ENCODE results near the gene TAT.

TAT gene

GRCh38 chr16:71557954-71558582, 18.8 kb downstream of the TAT start:
- Histone ChIP-seq H3K27ac (ENCODE audit: extremely low read depth, low read depth, low read length) (no peak overlapping the region), H3K4me1 (ENCODE audit: control insufficient read depth, insufficient read depth, low read length) (no peaks in the 10 kb centered on the region), H3K9me3 (ENCODE audit: control insufficient read depth, insufficient read depth, low read depth, low read length) (no peaks in the 10 kb centered on the region), H3K36me3 (ENCODE audit: control insufficient read depth in 2 of 2, insufficient read depth in 1 of 2, low read length in 2 of 2) (no peaks in the 10 kb centered on the region), H3K4me3 (ENCODE audit: low read depth, low read length) (no peak overlapping the region)
- ChIA-PET POLR2A (no interaction called here), CTCF (interaction anchor here (0.6 kb wide), 1 partner anchor 141 kb away, joined by 5 read pairs; no protein-coding TSS in a partner anchor)
- no peak for TF ChIP-seq PATZ1 (tag by site-specific recombination; IDR thresholded peaks at IDR 0.05)
- TF ChIP-seq ZNF473 (tag by site-specific recombination; IDR thresholded peaks at IDR 0.05) = no peak
- no peak for TF ChIP-seq ZNF600 (tag by site-specific recombination; IDR thresholded peaks at IDR 0.05)
- no peak for TF ChIP-seq ZNF362 (tag by site-specific recombination; IDR thresholded peaks at IDR 0.05)
- TF ChIP-seq ZNF423 (tag by site-specific recombination; IDR thresholded peaks at IDR 0.05) = no peak
- TF ChIP-seq ZNF654 (tag by site-specific recombination; IDR thresholded peaks at IDR 0.05; ENCODE audit: low read depth) = no peak
- TF ChIP-seq ZNF561 (tag by site-specific recombination; IDR thresholded peaks at IDR 0.05; ENCODE audit: borderline replicate concordance) = no peak
- no peak for TF ChIP-seq ZNF112 (tag by site-specific recombination; IDR thresholded peaks at IDR 0.05)
- TF ChIP-seq ZNF239 (tag by site-specific recombination; IDR thresholded peaks at IDR 0.05) = no peak
- no peak for TF ChIP-seq ZNF785 (tag by site-specific recombination; IDR thresholded peaks at IDR 0.05)
- no peak for TF ChIP-seq ZNF223 (tag by site-specific recombination; IDR thresholded peaks at IDR 0.05)
- TF ChIP-seq ZSCAN16 (tag by site-specific recombination; IDR thresholded peaks at IDR 0.05) = no peak
- no peak for TF ChIP-seq ZSCAN30 (tag by site-specific recombination; IDR thresholded peaks at IDR 0.05)
- TF ChIP-seq ZNF791 (tag by site-specific recombination; IDR thresholded peaks at IDR 0.05) = no peak
- TF ChIP-seq MZF1 (tag by site-specific recombination; IDR thresholded peaks at IDR 0.05; ENCODE audit: borderline replicate concordance) = no peak
- TF ChIP-seq, protein P1, sequence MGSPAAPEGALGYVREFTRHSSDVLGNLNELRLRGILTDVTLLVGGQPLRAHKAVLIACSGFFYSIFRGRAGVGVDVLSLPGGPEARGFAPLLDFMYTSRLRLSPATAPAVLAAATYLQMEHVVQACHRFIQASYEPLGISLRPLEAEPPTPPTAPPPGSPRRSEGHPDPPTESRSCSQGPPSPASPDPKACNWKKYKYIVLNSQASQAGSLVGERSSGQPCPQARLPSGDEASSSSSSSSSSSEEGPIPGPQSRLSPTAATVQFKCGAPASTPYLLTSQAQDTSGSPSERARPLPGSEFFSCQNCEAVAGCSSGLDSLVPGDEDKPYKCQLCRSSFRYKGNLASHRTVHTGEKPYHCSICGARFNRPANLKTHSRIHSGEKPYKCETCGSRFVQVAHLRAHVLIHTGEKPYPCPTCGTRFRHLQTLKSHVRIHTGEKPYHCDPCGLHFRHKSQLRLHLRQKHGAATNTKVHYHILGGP (tag by site-specific recombination; IDR thresholded peaks at IDR 0.05) = no peak

DNA sequence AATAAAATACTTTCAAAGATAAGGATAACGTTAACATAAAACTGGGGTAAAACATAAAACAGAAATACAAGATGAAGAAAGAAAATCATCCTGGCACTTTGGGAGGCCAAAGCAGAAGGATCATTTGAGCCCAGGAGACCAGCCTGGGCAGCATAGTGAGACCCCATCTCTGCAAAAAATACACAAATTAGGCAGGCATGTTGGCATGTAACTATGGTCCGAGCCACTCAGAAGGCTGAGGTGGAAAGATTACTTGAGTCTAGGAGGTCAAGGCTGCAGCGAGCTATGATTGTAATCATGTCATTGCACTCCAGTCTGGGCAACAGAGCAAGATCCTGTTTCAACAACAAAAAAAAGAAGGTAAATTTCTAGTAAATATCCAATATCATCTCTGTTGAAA, 19.6 kb downstream of the TAT start:
- POLR2A ChIA-PET = no interaction called here
- no peaks in the 10 kb centered on the region for H3K4me1 ChIP-seq (ENCODE audit: control insufficient read depth, insufficient read depth, low read length)
- CTCF ChIA-PET = no interaction called here
- TF ChIP-seq ZNF19 (tag by site-specific recombination; IDR thresholded peaks at IDR 0.05; ENCODE audit: low read depth) = no peak
- TF ChIP-seq BCL11A (tag by site-specific recombination; IDR thresholded peaks at IDR 0.05; ENCODE audit: low read depth) = no peak
- no peak for TF ChIP-seq PRDM1 (tag by site-specific recombination; IDR thresholded peaks at IDR 0.05)
- no peak for TF ChIP-seq ZNF843 (tag by site-specific recombination; IDR thresholded peaks at IDR 0.05)
- H3K9me3 ChIP-seq (ENCODE audit: control insufficient read depth, insufficient read depth, low read depth, low read length) = no peaks in the 10 kb centered on the region
- no peak overlapping the region for H3K27ac ChIP-seq (ENCODE audit: extremely low read depth, low read depth, low read length)
- H3K4me3 ChIP-seq (ENCODE audit: low read depth, low read length) = no peak overlapping the region
- no peaks in the 10 kb centered on the region for H3K36me3 ChIP-seq (ENCODE audit: control insufficient read depth in 2 of 2, insufficient read depth in 1 of 2, low read length in 2 of 2)
